Stimulated activated CD4-positive, alpha-beta T cell treated with anti-CD3 and anti-CD28 coated beads, Interleukin-4, amount 100 ng/mL, for 4 hours (primary cell): Measurements from ENCODE around the gene LGALS4.
"Not testable (repeated sequence)": the region's sequence is repeated elsewhere in the genome, so short reads cannot be mapped to it uniquely, and the experiment has no call there.

Source experiments
- DNase-seq, 2 experiments: peaks; one replicate each; pipeline ENCODE4 v3.0.0-alpha.2; 2020

Gene LGALS4

DNA sequence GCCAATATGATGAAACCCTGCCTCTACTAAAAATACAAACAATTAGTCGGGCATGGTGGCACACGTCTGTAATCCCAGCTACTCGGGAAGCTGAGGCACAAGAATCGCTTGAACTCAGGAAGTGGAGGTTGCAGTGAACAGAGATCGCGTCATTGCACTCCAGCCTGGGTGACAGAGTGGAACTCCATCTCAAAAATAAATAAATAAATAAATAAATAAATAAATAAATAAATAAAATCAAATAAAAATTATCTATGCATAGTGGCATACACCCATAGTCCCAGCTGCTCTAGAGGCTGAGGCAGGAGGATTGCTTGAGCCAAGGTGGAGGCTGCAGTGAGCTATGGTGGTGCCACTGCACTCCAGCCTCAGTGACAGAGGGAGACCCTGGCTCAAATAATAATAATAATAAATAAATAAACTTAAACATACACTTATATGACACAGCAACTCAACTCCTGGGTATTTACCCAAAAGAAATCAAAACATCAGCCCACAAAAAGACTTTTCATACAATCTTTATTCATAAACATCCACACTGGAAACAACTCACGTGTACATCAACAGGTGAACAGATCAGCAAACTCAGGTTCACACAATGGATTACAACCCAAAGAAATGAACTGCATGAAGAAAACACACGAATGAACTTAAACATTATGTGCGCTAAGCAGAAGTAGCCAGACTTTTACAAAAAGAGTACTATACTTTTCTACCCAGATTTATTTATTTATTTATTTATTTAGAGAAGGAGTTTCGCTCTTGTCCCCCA, 46.3 kb downstream of the LGALS4 start:
- no peak for DNase-seq

DNA sequence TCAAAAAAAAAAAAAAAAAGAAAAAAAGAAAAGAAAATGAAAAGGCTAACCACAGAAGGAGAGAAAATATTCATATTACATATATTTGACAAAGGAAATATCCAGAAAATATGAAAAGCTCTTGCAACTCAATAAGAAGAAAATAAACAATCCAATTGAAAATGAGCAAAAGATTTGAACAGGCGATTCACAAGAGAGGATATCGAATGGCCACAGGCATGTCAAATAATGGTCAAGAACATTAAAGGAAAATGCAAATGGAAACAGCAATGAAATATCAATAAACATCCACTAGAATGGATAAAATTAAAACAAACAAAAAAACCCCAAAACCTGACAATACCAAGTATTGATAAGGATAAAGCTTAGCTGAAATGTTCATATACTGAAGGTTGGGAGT, 47.5 kb downstream of the LGALS4 start:
- no peak for DNase-seq

GRCh38 chr19:38763795-38764220, 48.9 kb downstream of the LGALS4 start:
- DNase-seq = no peak

DNA sequence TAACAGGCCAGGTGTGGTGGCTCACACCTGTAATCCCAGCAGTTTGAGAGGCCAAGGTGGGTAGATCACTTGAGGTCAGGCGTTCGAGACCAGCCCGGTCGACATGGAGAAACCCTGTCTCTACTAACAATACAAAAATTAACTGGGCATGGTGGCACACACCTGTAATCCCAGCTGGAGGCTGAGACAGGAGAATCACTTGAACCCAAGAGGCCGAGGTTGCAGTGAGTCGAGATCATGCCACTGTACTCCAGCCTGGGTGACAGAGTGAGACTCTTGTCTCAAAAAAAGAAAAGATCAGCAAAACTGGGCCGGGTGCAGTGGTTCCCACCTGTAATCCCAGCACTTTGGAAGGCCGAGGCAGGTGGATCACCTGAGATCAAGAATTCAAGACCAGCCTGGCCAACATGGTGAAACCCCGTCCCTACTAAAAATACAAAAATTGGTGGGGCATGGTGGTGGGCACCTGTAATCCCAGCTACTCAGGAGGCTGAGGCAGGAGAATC, 50.8 kb downstream of the LGALS4 start:
- DNase-seq = not testable (repeated sequence)

GRCh38 chr19:38760805-38761517, 51.8 kb downstream of the LGALS4 start:
- not testable (repeated sequence) for DNase-seq

- no peak for DNase-seq
These were observed 53.1 kb downstream of the LGALS4 start for GRCh38 chr19:38759590-38760003.

GRCh38 chr19:38754196-38754595, 58.5 kb downstream of the LGALS4 start:
- not testable (repeated sequence) for DNase-seq

- not testable (repeated sequence) for DNase-seq
These were observed 59.0 kb downstream of the LGALS4 start for GRCh38 chr19:38753783-38754182.
